GM18520 (cell line): Measurements from ENCODE around the gene CLCA4.
"Not testable (repeated sequence)": the region's sequence is repeated elsewhere in the genome, so short reads cannot be mapped to it uniquely, and the experiment has no call there.

Experiments used
- ATAC-seq: cut with Tn5 transposase; IDR thresholded peaks from one replicate; pipeline ENCODE4 v1.9.1; 2021; ENCODE audit not compliant: unreplicated experiment

The CLCA4 gene

DNA sequence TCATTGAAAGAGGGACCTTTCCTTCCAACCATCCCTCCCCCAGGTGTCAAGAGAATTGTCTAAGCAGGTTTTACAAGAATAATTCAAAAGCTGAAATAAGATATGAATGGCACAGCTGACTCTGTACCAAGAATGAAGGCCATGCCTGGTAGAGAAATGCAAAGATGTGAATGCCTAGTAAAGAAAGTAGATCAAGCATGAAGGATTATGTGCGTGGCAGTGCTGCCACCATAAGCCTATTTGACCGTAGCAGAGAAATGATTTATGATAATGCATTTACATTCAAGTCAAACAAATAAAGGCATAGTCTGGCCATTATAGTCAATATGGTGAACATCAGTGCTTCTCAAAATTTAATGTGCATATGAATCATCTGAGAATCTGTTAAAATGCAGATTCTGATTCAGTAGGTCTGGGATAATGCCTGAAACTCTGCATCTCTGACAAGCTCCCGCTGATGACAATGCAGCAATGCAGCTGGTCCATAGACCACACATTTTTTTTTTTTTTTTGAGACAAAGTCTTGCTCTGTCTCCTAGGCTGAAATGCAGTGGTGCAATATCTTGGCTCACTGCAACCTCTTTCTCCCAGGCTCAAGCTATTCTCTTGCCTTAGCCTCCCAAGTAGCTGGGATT, 16.6 kb upstream of the CLCA4 start:
- ATAC-seq, result no peak

DNA sequence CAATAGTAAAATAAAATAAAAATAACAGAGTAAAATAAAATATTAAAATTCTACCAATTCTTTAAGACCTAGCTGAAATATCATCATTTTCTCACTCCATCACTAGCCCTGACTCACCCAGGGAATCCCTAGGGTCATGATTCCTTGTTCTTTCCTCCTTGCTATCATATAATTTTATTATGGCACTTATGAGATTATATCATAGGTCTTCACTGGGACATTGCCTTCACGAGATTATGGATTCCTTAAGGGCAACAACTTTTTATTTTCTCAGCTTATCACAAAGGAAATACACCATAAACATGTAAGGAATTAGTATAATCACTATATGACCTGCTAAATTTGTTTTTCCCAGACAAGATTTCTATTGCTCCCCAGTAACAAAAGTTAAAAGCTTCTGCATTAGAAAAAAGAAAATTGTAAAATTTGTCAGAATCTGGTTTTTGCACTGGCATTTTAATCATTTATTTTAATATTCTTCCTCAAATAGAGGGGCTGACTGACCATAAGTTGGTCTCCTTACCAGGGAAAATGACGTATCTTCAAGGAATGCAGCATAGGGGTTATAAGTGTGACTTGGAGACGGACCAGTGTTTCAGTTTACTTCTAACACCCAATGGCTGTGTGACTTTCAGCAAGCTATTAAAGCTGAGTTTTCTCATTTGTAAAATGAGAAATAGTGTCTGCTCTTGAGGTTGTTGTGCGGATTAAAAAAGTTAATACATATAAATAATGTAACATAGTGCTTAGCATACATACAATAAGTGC, 8.8 kb upstream of the CLCA4 start:
- ATAC-seq, result no peak

DNA sequence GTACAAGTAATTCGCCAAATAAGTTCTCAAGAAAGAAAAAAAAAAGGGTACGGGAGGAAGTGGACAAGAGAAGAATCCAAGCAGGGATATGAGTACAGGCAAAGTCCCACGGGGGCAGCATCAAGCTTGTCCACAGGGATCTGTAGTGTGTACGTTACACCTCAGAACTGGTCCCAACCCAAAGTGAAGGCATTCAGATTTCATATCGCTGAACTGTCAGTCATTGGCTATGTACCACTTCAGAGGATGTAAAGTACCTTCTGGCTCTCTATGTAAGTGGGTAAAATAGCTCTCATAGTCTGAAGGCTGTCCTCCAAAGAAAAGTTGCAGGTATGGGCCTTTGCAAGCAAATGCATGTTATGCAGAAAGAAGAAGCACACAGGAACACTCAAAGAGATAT, 8.1 kb upstream of the CLCA4 start:
- ATAC-seq, result no peak

DNA sequence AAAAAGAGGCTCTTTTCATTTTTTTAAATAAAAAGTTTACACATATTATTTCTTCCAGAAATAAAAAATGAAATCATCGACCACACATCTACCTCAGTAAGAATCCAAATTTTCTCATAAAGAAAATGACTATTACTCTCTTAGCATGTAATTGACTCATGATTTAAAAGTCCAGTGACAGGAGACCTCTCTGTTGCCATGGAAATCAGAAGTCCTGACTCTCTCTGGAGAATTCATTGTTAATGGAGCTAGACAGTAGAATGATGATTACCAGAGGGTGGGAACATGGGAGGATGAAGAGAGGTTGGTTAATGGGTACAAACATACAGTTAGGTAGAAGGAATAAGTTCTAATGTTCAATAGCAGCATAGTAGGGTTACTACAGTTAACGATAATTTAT, 5.0 kb upstream of the CLCA4 start:
- no peak for ATAC-seq

DNA sequence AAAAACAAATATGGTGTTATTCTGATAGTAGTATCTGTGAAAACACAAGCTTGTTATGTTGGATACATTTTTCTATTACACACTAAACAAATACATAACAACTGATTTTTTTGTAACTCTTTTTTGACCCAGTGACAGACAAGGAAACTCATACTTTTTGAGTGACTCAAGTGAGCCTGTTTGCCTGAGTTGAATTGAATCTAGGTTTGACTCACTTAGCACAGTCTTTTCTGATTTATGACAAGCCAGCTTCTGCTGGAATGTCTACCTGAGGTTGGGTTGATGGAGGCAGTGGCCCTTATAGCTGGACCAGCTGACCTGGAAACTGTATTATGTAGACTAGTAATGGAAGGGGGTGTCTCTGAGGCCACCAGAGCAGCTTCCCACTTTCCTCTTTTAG, 4.2 kb upstream of the CLCA4 start:
- ATAC-seq, result no peak

DNA sequence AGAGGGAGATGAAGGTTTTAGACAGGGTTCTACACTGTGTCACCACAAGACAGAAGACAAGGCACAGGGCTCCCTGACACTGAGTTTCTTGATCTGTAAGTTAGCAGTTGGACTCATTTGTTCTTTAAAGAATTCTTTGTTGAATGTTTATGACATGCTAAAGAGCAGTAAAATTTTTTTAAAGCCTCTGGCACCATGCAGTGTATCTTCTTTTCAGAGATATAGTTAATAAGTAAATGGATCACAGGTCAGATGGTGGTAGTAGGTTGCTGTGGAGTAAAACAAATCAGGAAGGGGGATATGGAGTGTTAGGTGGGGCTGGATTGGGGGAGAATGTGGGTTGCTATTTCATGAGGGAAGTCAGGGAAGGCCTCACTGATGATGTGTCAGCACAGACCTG, 2.0 kb downstream of the CLCA4 start:
- ATAC-seq, result no peak

DNA sequence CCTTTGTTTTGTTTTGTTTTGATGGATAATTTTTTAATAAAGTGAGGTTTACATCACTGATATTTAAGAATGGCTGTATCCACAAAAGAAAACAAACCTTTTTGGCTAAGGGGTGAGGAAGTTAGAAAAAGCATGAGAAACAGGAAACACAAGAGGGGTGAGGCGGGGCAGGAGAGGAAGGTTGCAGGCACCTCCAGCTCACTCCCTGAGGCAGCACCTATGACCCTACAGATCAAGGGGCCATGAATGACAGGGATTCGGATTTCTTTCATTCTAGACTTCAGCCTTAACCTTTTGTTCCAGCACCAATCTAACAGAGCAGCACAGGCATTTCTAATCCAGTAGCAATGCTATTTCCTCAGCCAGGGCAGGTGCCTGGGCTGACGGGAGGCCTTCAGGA, 4.4 kb downstream of the CLCA4 start:
- ATAC-seq, result no peak

DNA sequence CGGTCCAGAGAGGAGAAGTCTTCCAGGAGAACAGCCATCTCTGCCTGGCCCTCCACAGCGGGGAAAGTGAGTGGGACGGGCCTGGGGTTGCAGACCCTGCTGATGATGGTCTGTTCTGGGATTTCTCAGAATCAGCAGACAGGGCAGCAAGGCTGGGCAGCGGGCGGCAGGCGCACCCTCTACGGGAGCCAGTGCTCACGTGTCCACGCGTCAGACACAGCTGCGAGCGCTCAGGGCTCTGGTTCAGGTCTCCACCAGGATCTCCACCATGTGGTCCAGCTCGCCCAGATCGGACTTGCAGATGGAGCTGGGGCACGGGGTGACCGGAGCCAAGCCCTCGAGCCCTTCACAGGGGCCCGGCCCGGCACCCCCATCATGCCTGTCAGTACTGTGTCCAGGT, 5.5 kb downstream of the CLCA4 start:
- no peak for ATAC-seq

DNA sequence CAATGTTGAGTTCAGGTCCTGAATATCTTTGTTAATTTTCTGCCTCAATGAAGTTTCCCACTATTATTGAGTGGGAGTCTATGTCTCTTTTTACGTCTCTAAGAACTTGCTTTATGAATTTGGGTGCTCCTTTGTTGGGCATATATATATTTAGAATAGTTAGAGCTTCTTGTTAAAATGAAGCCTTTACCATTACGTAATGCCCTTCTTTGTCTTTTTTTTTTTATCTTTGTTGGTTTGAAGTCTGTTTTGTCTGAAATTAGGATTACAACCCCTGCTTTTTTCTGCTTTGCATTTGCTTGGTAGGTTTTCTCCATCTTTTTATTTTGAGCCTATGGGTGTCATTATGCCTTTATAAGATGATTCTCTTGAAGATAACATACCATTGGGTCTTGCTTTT, 10.9 kb downstream of the CLCA4 start:
- ATAC-seq, result no peak

DNA sequence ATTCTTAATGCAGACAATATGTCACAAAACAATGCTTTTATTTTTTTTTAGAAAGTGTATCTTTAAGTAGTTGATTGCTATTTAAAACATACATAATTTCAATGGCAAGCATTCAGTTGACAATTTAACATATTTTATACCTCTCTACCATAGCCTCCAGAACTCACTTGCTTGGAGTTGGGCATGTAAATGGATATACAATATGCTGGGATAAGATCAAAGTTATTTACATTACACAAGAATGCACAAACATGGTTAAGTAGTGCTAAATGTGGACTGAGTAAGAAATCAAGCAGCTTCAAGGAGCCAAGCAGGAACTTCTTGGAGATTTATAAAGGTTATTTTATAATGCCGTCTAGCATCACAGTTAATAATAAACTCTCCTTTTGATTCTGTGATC, 17.0 kb downstream of the CLCA4 start:
- no peak for ATAC-seq

DNA sequence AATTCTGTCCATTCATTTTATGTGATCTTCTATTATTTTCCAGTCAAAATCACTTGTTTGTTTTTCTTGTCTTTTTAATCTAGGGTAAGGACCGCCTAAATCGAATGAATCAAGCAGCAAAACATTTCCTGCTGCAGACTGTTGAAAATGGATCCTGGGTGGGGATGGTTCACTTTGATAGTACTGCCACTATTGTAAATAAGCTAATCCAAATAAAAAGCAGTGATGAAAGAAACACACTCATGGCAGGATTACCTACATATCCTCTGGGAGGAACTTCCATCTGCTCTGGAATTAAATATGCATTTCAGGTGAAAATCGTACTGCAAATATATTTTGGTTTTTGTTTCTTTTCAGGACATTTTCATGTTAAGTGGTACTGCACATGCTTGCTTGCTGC, 20.5 kb downstream of the CLCA4 start:
- no peak for ATAC-seq

DNA sequence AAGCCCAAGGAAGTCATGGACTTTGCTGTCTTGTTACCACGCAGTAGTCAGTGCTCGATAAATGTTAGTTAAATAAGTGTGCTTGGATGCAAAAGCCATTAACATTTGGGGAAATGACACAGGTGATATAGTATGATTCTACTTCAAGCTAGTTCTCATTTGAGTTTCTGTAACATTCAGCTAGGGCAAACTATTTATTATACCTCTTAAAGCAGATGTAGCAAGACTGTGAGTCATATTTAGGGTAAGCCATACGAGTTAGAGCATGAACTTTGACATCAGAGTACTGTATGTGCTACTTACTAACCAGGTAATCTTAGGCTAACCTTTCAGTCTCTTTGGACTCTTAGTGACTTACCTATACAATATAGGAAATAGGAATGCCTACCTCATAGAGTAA, 21.0 kb downstream of the CLCA4 start:
- no peak for ATAC-seq

DNA sequence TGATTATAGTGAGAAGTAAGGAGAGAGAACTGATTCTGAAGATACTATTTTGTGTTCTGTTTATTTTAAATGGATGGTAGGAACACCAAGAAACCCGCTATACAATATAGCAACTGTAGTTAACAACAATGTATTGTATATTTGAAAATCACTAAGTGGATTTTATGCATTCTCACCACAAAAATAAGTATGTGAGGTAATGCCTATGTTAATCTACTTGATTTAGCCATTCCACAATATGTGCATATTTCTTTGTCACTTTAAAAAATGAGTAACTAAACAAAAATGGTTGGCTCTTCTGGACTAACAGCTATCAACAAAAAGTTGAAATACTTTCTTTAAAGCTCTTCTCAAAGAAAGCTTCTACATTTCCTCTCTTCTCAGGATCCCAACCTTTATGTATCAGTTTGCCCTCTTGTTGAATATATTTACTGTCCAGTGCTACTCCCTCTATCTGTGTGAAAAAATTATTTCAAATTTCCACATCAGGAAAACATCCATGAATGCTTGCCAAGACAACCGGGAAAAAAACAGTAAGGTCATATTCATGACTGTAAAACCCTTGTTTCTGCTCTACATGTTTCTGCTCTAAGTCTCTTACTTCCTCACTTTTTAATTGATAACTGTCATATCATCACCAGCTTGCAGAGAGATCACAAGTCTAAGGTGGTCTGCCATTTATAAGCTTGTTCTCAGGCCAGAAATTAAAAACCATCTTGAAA, 27.0 kb downstream of the CLCA4 start:
- no peak for ATAC-seq

DNA sequence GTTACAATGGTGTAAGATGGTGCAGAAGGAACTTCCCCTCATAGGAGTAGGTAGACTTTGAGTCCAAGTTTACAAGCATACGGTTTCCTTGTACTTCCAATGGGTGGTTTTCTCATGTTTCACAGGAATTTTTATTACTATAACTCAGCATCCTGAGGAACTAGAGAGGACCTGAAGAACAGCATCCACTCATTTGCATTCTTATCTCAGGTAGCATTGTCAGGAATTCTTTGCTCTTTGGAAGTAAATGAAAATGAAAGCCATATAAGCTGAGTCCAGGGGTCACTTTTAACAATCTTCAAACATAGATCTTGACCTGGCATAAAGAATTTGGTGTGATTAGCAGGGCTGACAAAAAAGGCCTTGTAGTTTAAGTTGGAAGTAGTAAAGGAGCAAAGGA, 34.4 kb downstream of the CLCA4 start:
- no peak for ATAC-seq

DNA sequence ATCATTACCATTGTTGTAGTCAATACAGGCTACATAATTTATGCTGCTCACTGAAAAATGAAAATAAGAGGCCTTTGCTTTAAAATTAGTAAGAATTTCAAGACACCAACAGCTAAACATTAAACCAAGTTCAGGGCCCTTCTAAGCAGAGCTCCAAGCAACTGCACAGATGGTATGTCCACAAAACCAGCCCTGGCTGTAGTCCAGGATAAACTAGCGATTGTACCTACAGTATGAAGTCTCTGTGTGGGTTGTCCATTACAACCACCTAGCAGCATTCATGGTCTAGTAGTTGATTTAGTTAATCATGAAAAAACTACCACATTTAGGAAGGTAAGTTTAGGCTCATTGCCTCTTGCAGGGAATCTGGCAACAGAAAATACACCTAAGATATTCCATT, 35.3 kb downstream of the CLCA4 start:
- no peak for ATAC-seq

DNA sequence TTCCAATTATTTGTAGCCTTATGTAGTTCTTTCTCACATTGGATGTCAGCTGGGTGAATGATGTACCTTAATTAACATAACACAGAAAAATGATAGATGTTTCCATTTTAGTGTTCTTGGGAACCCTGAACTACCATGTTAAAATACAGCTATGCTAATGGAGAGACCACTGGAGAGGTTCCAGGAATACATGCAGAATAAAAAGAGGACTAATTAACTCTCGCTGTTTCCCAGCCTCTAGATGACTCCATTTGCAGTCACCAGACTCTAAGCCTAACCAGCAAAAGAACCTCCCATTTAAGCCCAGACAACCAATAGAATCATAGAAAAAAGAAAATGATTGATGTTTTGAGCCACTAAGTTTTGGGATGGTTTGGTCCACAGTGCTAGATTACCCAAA, 36.2 kb downstream of the CLCA4 start:
- ATAC-seq, result no peak

DNA sequence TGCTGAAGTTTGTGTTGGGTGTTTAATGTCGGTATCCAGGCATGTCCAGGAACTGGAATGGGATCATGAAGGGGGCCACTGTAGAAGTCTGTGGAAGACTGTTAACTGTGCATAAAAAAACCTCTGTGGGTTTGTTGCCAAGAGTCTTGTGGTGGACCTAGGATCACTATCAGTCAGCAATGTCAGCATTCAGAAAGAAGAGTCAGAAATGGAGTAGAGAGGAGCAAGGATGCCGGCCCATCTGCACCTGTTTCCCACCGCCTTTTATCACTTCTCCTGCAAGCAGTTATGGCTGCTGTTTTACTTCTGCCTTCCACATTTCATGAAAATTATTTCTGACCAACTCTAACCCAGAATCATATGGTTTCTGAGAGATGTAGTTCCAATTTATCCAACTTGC, 36.7 kb downstream of the CLCA4 start:
- ATAC-seq, result no peak

DNA sequence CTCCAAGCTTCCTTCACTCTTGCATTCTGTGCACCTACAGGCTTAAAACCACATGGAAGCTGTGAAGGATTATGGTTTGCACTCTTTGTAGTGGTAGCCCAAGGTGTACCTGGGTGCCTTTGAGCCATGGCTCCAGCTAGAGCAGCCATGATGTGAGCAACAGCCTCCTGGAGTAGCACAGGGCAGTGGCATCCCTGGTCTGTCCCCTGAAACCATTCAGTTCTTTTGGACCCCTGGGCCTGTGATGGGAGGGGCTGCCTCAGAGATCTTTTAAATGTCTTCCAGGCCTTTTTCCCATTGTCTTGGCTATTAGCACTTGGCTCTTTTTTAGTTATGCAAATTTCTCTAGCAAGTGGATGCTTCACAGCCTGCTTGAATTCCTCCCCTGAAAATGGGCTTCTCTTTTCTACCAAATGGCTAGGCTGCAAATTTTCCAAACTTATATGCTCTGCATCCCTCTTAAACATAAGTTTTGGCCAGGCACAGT, 47.4 kb downstream of the CLCA4 start:
- ATAC-seq, result no peak

DNA sequence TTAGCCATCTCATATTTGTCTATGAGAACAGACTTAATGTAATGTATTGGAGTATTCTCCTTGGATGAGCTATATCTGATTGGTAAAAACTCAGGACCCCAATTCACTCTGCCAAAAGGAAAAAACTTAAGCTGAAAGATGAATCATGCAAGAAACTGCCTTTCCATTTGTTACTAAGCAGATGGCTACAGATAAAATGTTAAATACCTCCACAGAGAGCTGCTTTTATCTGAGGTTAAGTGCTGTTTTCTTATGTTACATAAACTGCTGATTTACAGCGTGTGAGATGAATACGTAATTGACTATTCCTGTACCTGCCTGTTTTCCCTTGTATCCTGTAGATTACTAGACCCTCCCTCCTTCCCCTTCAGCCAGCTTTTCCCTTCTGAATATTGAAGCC, 49.3 kb downstream of the CLCA4 start:
- no peak for ATAC-seq

DNA sequence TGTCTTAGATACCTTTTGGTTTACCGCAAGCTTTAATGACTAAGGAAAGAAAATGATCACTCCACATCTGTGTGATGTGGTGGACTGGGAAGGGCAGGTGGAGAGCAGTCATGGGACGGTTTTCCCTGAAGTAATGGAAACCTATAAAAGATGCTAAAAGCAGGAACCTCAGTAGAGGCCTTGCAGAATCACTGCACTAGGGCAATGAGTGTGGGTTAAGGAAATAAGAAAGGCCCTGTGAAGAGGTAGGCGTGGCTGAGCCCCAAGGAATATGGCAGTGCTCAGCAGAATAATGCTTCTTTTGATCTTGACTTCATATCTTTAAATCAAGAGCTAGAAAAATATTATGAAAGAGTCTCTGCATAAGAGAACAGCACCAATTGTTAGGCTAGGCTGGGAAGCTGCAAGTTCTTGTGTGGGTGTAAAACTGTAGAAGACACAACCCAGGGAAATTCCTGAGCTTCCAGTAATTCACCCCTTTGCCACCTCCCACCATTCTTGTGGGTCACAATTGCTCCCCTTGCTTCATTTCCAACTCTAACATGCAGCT, 49.9 kb downstream of the CLCA4 start:
- ATAC-seq, result no peak

DNA sequence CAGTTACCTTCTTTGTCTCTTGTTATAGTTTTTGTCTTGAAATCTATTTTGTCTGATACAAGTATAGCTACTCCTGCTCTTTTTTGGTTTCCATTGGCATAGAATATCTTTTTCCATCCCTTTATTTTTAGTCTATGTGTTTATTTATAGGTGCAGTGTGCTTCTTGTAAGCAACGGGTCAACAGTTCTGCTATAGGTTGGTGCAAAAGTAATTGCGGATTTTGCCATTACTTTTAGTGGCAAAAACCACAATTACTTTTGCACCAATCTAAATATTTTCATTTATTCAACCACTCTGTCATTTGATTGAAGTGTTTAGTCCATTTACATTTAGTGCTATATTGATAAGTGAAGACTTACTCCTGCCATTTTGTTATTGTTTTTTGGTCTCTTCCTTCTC, 59.2 kb downstream of the CLCA4 start:
- not testable (repeated sequence) for ATAC-seq

DNA sequence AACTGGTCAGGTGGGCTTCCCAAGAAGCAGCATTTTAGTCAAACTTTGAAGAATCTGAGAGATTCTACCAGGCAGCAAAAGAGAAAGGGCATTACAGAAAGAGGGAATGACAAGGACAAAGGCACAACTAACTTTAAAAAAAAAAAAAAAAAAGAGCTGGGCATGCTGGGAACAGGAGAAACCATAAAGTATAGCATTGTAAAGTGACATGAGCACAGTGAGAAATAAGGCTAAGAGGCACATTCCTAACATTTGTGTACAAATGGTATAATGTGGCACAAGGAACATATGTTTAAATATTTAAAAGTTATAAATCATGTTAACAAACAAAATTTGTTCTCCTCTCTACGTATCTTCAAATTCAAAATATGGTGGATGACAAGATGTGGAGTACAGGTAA, 69.6 kb downstream of the CLCA4 start:
- no peak for ATAC-seq
